ENCODE results near the gene OFD1.

DNA sequence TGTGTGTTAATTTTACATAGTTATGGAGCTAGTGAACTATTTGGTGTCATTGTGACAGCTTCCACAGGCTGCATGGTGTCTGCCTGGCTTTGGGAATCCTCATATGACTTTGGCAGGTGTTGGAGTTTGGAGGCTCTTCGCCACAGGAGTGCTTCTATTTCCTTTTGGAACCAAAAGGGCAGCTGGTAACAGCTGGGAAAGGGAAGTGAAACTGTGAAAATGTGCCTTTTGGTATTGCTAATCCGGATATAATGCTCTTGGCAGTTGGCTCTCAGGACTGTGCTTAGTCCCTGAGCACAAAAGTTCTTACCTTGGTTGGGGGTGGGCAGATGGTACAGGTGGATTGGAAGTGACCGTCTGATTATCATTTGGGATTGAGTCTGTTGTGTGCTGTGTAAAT is 18.1 kb downstream of the OFD1 start:
- TF ChIP-seq, protein P1, sequence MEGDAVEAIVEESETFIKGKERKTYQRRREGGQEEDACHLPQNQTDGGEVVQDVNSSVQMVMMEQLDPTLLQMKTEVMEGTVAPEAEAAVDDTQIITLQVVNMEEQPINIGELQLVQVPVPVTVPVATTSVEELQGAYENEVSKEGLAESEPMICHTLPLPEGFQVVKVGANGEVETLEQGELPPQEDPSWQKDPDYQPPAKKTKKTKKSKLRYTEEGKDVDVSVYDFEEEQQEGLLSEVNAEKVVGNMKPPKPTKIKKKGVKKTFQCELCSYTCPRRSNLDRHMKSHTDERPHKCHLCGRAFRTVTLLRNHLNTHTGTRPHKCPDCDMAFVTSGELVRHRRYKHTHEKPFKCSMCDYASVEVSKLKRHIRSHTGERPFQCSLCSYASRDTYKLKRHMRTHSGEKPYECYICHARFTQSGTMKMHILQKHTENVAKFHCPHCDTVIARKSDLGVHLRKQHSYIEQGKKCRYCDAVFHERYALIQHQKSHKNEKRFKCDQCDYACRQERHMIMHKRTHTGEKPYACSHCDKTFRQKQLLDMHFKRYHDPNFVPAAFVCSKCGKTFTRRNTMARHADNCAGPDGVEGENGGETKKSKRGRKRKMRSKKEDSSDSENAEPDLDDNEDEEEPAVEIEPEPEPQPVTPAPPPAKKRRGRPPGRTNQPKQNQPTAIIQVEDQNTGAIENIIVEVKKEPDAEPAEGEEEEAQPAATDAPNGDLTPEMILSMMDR (IDR thresholded peaks at IDR 0.05): no peak
- TF ChIP-seq POLR2A (IDR thresholded peaks at IDR 0.05): no peak

Measured in esophagus squamous epithelium (tissue), 4 donors.